ENCODE measurements around the gene STAT3.
"Not testable (repeated sequence)": the region's sequence is repeated elsewhere in the genome, so short reads cannot be mapped to it uniquely, and the experiment has no call there.

STAT3 gene

GRCh38 chr17:42310787-42311215 lies 77.4 kb downstream of the STAT3 start:
- no peak for TF ChIP-seq Cebpa-rat (IDR thresholded peaks at IDR 0.05)
- peaks cover 56% of the 10 kb centered on the region for H3K4me1 ChIP-seq
- peaks cover 67% of the 10 kb centered on the region for H3K36me3 ChIP-seq
- H3K4me3 ChIP-seq = no peak overlapping the region
- no peaks in the 10 kb centered on the region for H3K27me3 ChIP-seq
- peaks cover 24% of the 10 kb centered on the region; the same call in 1 of the 2 replicates for H4K20me1 ChIP-seq
- H3K9ac ChIP-seq = no peak overlapping the region
- no peaks in the 10 kb centered on the region for H3K9me3 ChIP-seq
- H3K4me2 ChIP-seq = peak overlapping the region; percentile 86; the same call in 1 of the 2 replicates
- H3K27ac ChIP-seq = no peak overlapping the region

GRCh38 chr17:42309986-42310786 lies 78.1 kb downstream of the STAT3 start:
- Histone ChIP-seq H3K4me3 (no peak overlapping the region), H3K27ac (no peak overlapping the region), H3K4me1 (peaks cover 50% of the 10 kb centered on the region), H3K9ac (no peak overlapping the region), H3K9me3 (no peaks in the 10 kb centered on the region), H3K36me3 (peaks cover 70% of the 10 kb centered on the region), H3K4me2 (no peak overlapping the region), H4K20me1 (peaks cover 24% of the 10 kb centered on the region; the same call in 1 of the 2 replicates), H3K27me3 (no peaks in the 10 kb centered on the region)
- no peak for TF ChIP-seq Cebpa-rat (IDR thresholded peaks at IDR 0.05)

DNA sequence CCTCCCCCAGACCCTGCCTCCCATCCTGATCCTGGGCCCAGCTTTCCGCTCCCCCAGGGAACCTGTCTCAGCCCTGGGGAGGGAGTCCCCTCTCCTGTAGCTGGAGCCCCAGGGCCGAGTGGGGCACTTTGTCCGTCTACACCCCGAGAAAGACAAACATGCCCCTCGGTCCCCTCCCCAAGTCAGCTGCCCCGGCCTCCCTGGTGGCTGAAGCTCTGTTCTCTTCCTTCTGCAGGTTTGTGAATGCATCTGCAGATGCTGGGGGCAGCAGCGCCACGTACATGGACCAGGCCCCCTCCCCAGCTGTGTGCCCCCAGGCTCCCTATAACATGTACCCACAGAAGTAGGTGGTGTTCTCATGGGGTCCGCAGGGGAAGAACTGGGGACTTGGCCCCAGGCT lies 79.1 kb downstream of the STAT3 start:
- Histone ChIP-seq H3K36me3 (peaks cover 81% of the 10 kb centered on the region), H3K27me3 (no peaks in the 10 kb centered on the region), H3K4me1 (peaks cover 39% of the 10 kb centered on the region), H3K9ac (no peak overlapping the region), H3K9me3 (no peaks in the 10 kb centered on the region), H4K20me1 (peaks cover 24% of the 10 kb centered on the region; the same call in 1 of the 2 replicates), H3K4me3 (no peak overlapping the region), H3K4me2 (no peak overlapping the region), H3K27ac (no peak overlapping the region)
- TF ChIP-seq Cebpa-rat (IDR thresholded peaks at IDR 0.05) = no peak

- Histone ChIP-seq H3K4me2 (no peak overlapping the region), H3K27me3 (no peaks in the 10 kb centered on the region), H3K9me3 (no peaks in the 10 kb centered on the region), H4K20me1 (peaks cover 19% of the 10 kb centered on the region; the same call in 1 of the 2 replicates), H3K4me3 (no peak overlapping the region), H3K9ac (no peak overlapping the region), H3K4me1 (peaks cover 33% of the 10 kb centered on the region), H3K36me3 (peaks cover 81% of the 10 kb centered on the region), H3K27ac (no peak overlapping the region)
- TF ChIP-seq Cebpa-rat (IDR thresholded peaks at IDR 0.05) = no peak
Observed at GRCh38 chr17:42308446-42308845, 79.8 kb downstream of the STAT3 start.

DNA sequence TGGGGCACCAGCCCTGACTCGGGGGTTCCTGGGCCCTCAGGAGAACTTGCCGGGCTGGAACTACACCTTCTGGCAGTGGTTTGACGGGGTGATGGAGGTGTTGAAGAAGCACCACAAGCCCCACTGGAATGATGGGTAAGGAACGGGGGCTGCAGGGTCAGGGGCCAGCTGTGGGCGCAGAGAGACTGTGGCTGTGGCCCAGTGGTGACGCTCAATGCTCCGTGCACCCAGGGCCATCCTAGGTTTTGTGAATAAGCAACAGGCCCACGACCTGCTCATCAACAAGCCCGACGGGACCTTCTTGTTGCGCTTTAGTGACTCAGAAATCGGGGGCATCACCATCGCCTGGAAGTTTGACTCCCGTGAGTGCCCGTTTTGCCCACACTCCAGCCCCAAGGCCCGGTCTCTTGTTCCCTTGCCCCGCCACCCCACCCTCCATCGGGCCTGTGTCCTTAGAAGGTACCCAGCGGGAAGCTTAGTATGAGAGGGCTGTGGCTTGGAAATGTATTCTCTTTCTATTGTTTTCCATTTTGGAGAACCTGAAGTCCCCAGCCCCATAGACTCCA lies 80.8 kb downstream of the STAT3 start:
- no peak overlapping the region for H3K27ac ChIP-seq
- TF ChIP-seq Cebpa-rat (IDR thresholded peaks at IDR 0.05) = no peak

DNA sequence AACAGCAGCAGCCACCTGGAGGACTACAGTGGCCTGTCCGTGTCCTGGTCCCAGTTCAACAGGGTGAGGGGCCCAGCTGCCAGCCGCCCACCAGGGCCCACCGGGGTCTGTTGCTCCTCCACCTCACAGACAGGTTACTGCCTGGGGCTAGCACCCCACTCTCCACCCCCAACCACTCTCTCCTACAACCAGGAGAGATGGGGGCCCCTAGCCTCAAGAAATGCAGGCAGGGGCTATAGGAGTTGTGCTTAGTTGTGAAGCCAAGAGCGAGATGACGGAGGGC lies 81.9 kb downstream of the STAT3 start:
- no peak overlapping the region for H3K27ac ChIP-seq
- no peak overlapping the region for H3K9ac ChIP-seq
- no peak overlapping the region for H3K4me3 ChIP-seq
- peaks cover 99% of the 10 kb centered on the region for H3K36me3 ChIP-seq
- no peaks in the 10 kb centered on the region for H3K27me3 ChIP-seq
- no peak overlapping the region for H3K4me2 ChIP-seq
- no peaks in the 10 kb centered on the region for H3K9me3 ChIP-seq
- H4K20me1 ChIP-seq = 0 out of 2 replicates have a peak, but pooled peaks cover 12% of the 10 kb centered on the region
- peaks cover 15% of the 10 kb centered on the region for H3K4me1 ChIP-seq
- TF ChIP-seq Cebpa-rat (IDR thresholded peaks at IDR 0.05) = no peak

More for the DNA sequence above, 80.8 kb downstream of the STAT3 start:
- Histone ChIP-seq H3K9me3 (no peaks in the 10 kb centered on the region), H3K9ac (no peak overlapping the region), H3K27me3 (no peaks in the 10 kb centered on the region), H3K4me3 (no peak overlapping the region), H4K20me1 (peaks cover 19% of the 10 kb centered on the region; the same call in 1 of the 2 replicates), H3K4me2 (no peak overlapping the region), H3K36me3 (peaks cover 90% of the 10 kb centered on the region), H3K4me1 (peaks cover 26% of the 10 kb centered on the region)

DNA sequence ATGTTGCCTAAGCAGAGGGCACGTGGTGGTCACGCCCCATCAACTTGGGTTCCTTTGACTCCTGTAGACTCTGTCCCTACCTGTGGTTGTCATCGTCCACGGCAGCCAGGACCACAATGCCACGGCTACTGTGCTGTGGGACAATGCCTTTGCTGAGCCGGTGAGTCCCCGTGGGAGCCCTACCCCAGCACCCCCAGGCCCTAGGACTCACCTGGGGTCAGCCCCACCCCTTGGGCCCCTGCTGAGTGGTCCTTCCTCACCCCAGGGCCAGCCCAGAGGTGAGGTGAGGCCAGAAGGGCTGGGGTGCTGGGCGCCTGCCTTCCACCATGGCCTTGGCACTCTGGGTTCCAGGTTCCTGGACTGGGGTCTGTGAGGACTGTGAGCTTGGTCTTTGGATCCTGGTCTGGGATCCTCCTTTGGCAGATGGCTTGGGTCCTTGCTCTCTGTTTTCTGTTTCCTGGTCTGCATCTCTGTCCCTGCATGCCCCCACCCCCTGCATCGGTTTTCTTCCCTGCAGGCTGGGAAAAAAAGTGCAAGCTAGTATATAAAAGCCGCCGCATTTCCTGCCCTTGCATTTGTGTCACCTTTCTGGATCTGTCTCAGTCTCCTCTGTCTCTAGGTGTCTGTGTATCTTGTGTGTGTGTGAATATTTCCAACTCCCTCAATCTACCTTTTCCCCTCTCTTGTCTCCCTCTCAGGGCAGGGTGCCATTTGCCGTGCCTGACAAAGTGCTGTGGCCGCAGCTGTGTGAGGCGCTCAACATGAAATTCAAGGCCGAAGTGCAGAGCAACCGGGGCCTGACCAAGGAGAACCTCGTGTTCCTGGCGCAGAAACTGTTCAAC lies 82.5 kb downstream of the STAT3 start:
- TF ChIP-seq Cebpa-rat (IDR thresholded peaks at IDR 0.05) = no peak

GRCh38 chr17:42305031-42305330 lies 83.3 kb downstream of the STAT3 start:
- H3K27me3 ChIP-seq, H3K4me2 ChIP-seq, H3K9ac ChIP-seq, H3K4me1 ChIP-seq, H3K4me3 ChIP-seq, H3K9me3 ChIP-seq, H4K20me1 ChIP-seq, H3K27ac ChIP-seq: not testable (repeated sequence)
- peaks cover 93% of the 10 kb centered on the region for H3K36me3 ChIP-seq

More for the DNA sequence above, 82.5 kb downstream of the STAT3 start:
- peaks cover 10% of the 10 kb centered on the region; the same call in 1 of the 2 replicates for H3K4me1 ChIP-seq
- peaks cover 99% of the 10 kb centered on the region for H3K36me3 ChIP-seq
- no peak overlapping the region for H3K4me2 ChIP-seq
- H4K20me1 ChIP-seq = 0 out of 2 replicates have a peak, but pooled peaks cover 6% of the 10 kb centered on the region
- no peak overlapping the region for H3K9ac ChIP-seq
- no peaks in the 10 kb centered on the region for H3K9me3 ChIP-seq
- no peak overlapping the region for H3K4me3 ChIP-seq
- no peak overlapping the region for H3K27ac ChIP-seq
- H3K27me3 ChIP-seq = no peaks in the 10 kb centered on the region

GRCh38 chr17:42304187-42305030 lies 83.8 kb downstream of the STAT3 start:
- Histone ChIP-seq H4K20me1 (no peaks in the 10 kb centered on the region), H3K27me3 (no peaks in the 10 kb centered on the region), H3K4me1 (no peaks in the 10 kb centered on the region), H3K27ac (no peak overlapping the region), H3K9ac (no peak overlapping the region), H3K4me3 (no peak overlapping the region), H3K4me2 (no peak overlapping the region), H3K36me3 (peaks cover 90% of the 10 kb centered on the region), H3K9me3 (no peaks in the 10 kb centered on the region)
- TF ChIP-seq Cebpa-rat (IDR thresholded peaks at IDR 0.05) = no peak

Data from BLaER1 (cell line).